Neural progenitor cell (in vitro differentiated cells): Measurements from ENCODE around the gene TMEM233.
"Not testable (repeated sequence)": the region's sequence is repeated elsewhere in the genome, so short reads cannot be mapped to it uniquely, and the experiment has no call there.

Experiments used
- CTCF ChIP-seq: fragments of 200-600 bp; sonication (generic); IDR thresholded peaks from 2 replicates; pipeline ENCODE4 v1.5.1; 2017; ENCODE audit warnings: antibody characterized with exemption, mild to moderate bottlenecking
- EZH2 ChIP-seq: fragments of 200-600 bp; sonication (generic); IDR thresholded peaks from 2 replicates; pipeline ENCODE4 v1.6.1; 2017; ENCODE audit warnings: antibody characterized with exemption, mild to moderate bottlenecking, moderate library complexity

- TF ChIP-seq CTCF, EZH2: not testable (repeated sequence)
Observed at GRCh38 chr12:119658166-119658565, 64.6 kb downstream of the TMEM233 start.
